Keratinocyte (primary cell): ENCODE measurements around the gene HIP1. TPM values are rescaled to one million over a fixed set of nuclear protein-coding genes. Genes with fewer than 3 reads are reported as not detected.

Experiments
- DNase-seq: peaks from one replicate; pipeline ENCODE4 v3.0.0-alpha.2; 2011; ENCODE audit warnings: low read depth, missing footprints, low spot score
- FAIRE-seq: peaks from 2 replicates; lab custom pipeline; 2011; peaks lifted over from hg19 to GRCh38; lab: Jason Lieb, UNC
- H2AFZ ChIP-seq: 2 replicates; pipeline ENCODE4 v1.6.0; 2012; ENCODE audit warnings: low read length, control low read depth, inconsistent platforms; ENCODE audit not compliant: control insufficient read depth
- H3K27ac ChIP-seq: 2 replicates; pipeline ENCODE4 v1.5.1; 2011; ENCODE audit warnings: low read length; ENCODE audit not compliant: control insufficient read depth, insufficient read depth
- H3K27me3 ChIP-seq: 3 replicates; pipeline ENCODE4 v1.6.0; 2011; ENCODE audit warnings: low read length; ENCODE audit not compliant: control insufficient read depth, insufficient read depth; ENCODE audit errors: extremely low read depth
- H3K36me3 ChIP-seq, 2 experiments: 2 replicates in 1 of 2; 3 replicates in 1 of 2; pipeline ENCODE4 v1.5.1; 2011; ENCODE audit warnings: low read length in 2 of 2, mild to moderate bottlenecking in 1 of 2; ENCODE audit not compliant: control insufficient read depth in 2 of 2, insufficient read depth in 2 of 2; ENCODE audit errors: extremely low read depth in 1 of 2
- H3K4me1 ChIP-seq: 3 replicates; pipeline ENCODE4 v1.5.1; 2011; ENCODE audit warnings: low read length; ENCODE audit not compliant: control insufficient read depth, insufficient read depth; ENCODE audit errors: extremely low read depth
- H3K4me2 ChIP-seq: 3 replicates; pipeline ENCODE4 v1.6.0; 2011; ENCODE audit warnings: low read depth, low read length; ENCODE audit not compliant: control insufficient read depth, insufficient read depth; ENCODE audit errors: extremely low read depth
- H3K4me3 ChIP-seq, 3 experiments: fragments of 200-600 bp in 1 of 3; sonication (generic) in 1 of 3; 2 replicates in 2 of 3; 3 replicates in 1 of 3; pipeline ENCODE4 v1.5.1; 2011 to 2016; ENCODE audit warnings: low read length in 3 of 3, mild to moderate bottlenecking in 3 of 3, control low read depth in 2 of 3, inconsistent platforms in 1 of 3, low read depth in 1 of 3, mixed read lengths in 1 of 3, mixed run types in 1 of 3, moderate library complexity in 1 of 3; ENCODE audit not compliant: control insufficient read depth in 2 of 3, insufficient read depth in 2 of 3; ENCODE audit errors: extremely low read depth in 1 of 3
- H3K79me2 ChIP-seq: 2 replicates; pipeline ENCODE4 v1.6.0; 2012; ENCODE audit warnings: low read length; ENCODE audit not compliant: control insufficient read depth, insufficient read depth
- H3K9ac ChIP-seq: 3 replicates; pipeline ENCODE4 v1.6.0; 2011; ENCODE audit warnings: low read length; ENCODE audit not compliant: control insufficient read depth, insufficient read depth; ENCODE audit errors: extremely low read depth
- H3K9me1 ChIP-seq: 3 replicates; pipeline ENCODE4 v1.6.0; 2011; ENCODE audit warnings: low read length; ENCODE audit not compliant: control insufficient read depth, insufficient read depth; ENCODE audit errors: extremely low read depth
- H3K9me3 ChIP-seq: 2 replicates; pipeline ENCODE4 v1.5.1; 2012; ENCODE audit warnings: low read depth, low read length; ENCODE audit not compliant: control insufficient read depth
- H4K20me1 ChIP-seq: 3 replicates; pipeline ENCODE4 v1.6.0; 2011; ENCODE audit warnings: low read length; ENCODE audit not compliant: control insufficient read depth, insufficient read depth; ENCODE audit errors: extremely low read depth
- CTCF ChIP-seq, 3 experiments: IDR thresholded peaks in 1 of 3; conservative IDR thresholded peaks in 1 of 3; optimal IDR thresholded peaks in 1 of 3; 2 replicates in 2 of 3; 3 replicates in 1 of 3; pipeline versions ENCODE3 to v1.5.1; 2011; ENCODE audit warnings: low read length in 3 of 3, mild to moderate bottlenecking in 3 of 3, moderate library complexity in 2 of 3, control low read depth in 1 of 3, inconsistent platforms in 1 of 3; ENCODE audit not compliant: insufficient read depth in 2 of 3; ENCODE audit errors: extremely low read depth in 1 of 3
- EZH2 ChIP-seq: IDR thresholded peaks from one replicate; pipeline ENCODE4 v1.6.1; 2012; ENCODE audit warnings: inconsistent platforms, mild to moderate bottlenecking, low read length, moderate library complexity
- dilution Hi-C: fragments of 300-500 bp; cut with MboI; formaldehyde crosslinking; loops from one replicate; pipeline ENCODE4 v1.7.0; 2020; ENCODE audit warnings: low sequenced_read_pairs; ENCODE audit not compliant: extremely low pct_ligation_motif_present
- polyA plus RNA-seq, 5 experiments: library from polyadenylated mRNA; depleted of rRNA in 3 of 5; stranded (reverse) in 3 of 5; stranded (forward) in 1 of 5; unstranded in 1 of 5; fragments of >200 nt; gene quantifications; 1 replicate in 1 of 5; 2 replicates in 3 of 5; 3 replicates in 1 of 5; pipeline versions ENCODE4 v1.2.1 to v1.2.3, GENCODE V29; 2011 to 2012; ENCODE audit warnings: missing spikeins in 2 of 5, low read depth in 1 of 5, low replicate concordance in 1 of 5

Gene HIP1
- polyA plus RNA-seq, 1 donor (not counting 4 experiments of a cell fraction or from before 2014, with no cell fraction given), result 5.0 TPM

- DNase-seq (no peak), FAIRE-seq (no peak)
- H3K4me2 ChIP-seq, result no peak overlapping the region
- dilution Hi-C loops, result no loop called here
- no peaks in the 10 kb centered on the region for H3K79me2 ChIP-seq
- H4K20me1 ChIP-seq, result no peaks in the 10 kb centered on the region
- no peaks in the 10 kb centered on the region for H3K4me1 ChIP-seq
- H2AFZ ChIP-seq, result no peak overlapping the region
- no peaks in the 10 kb centered on the region for H3K27me3 ChIP-seq
- H3K27ac ChIP-seq, result no peak overlapping the region
- H3K9ac ChIP-seq, result no peak overlapping the region
- no peak overlapping the region for H3K4me3 ChIP-seq
- H3K9me3 ChIP-seq, result no peaks in the 10 kb centered on the region
- TF ChIP-seq CTCF (optimal IDR thresholded peaks at IDR 0.05 in 1 of 3, IDR thresholded peaks at IDR 0.05 in 1 of 3, conservative IDR thresholded peaks at IDR 0.05 in 1 of 3; ENCODE audit: extremely low read depth in 1 of 3, insufficient read depth in 2 of 3, low read length in 3 of 3), result no peak
- TF ChIP-seq EZH2, result no peak
- H3K36me3 ChIP-seq, result no peaks in the 10 kb centered on the region
- no peaks in the 10 kb centered on the region for H3K9me1 ChIP-seq
Observed at GRCh38 chr7:75658802-75659201, 79.9 kb downstream of the HIP1 start.

GRCh38 chr7:75658369-75658768 is 80.4 kb downstream of the HIP1 start:
- H4K20me1 ChIP-seq, result no peaks in the 10 kb centered on the region
- H2AFZ ChIP-seq, result no peak overlapping the region
- H3K9me1 ChIP-seq, result no peaks in the 10 kb centered on the region
- H3K27ac ChIP-seq, result no peak overlapping the region
- H3K9ac ChIP-seq, result no peak overlapping the region
- H3K4me1 ChIP-seq, result no peaks in the 10 kb centered on the region
- FAIRE-seq (no peak), DNase-seq (no peak)
- H3K9me3 ChIP-seq, result no peaks in the 10 kb centered on the region
- no peak for TF ChIP-seq EZH2
- TF ChIP-seq CTCF (optimal IDR thresholded peaks at IDR 0.05 in 1 of 3, IDR thresholded peaks at IDR 0.05 in 1 of 3, conservative IDR thresholded peaks at IDR 0.05 in 1 of 3; ENCODE audit: extremely low read depth in 1 of 3, insufficient read depth in 2 of 3, low read length in 3 of 3), result no peak
- no peaks in the 10 kb centered on the region for H3K36me3 ChIP-seq
- no peaks in the 10 kb centered on the region for H3K79me2 ChIP-seq
- H3K27me3 ChIP-seq, result no peaks in the 10 kb centered on the region
- dilution Hi-C loops, result no loop called here
- no peak overlapping the region for H3K4me3 ChIP-seq
- no peak overlapping the region for H3K4me2 ChIP-seq
